Neural progenitor cell (in vitro differentiated cells): Measurements from ENCODE around the gene CLCA4.

Source experiments
- CTCF ChIP-seq: fragments of 200-600 bp; sonication (generic); IDR thresholded peaks from 2 replicates; pipeline ENCODE4 v1.5.1; 2017; ENCODE audit warnings: antibody characterized with exemption, mild to moderate bottlenecking
- EZH2phosphoT487 ChIP-seq: fragments of 200-600 bp; sonication (generic); IDR thresholded peaks from 2 replicates; pipeline ENCODE4 v1.6.1; 2017; ENCODE audit warnings: antibody characterized with exemption

- TF ChIP-seq CTCF (no peak), EZH2phosphoT487 (no peak)
These were observed 17.0 kb downstream of the CLCA4 start for GRCh38 chr1:86563849-86564248.
